ENCODE measurements around the gene ULK3. TPM values are rescaled to one million over a fixed set of nuclear protein-coding genes. Genes with fewer than 3 reads are reported as not detected.

The ULK3 gene
- total RNA-seq, 1 experiment from 2014 or later: 48.4 TPM

- ATAC-seq: peak; percentile 39; the same call in 1 of the 2 replicates
- intact Hi-C loops (cut with micrococcal nuclease): no loop called here
- no peaks in the 10 kb centered on the region for H3K9me2 ChIP-seq (ENCODE audit: insufficient read depth)
- no TSS peak for BruUV-seq (replicated peaks)
- ChIA-PET POLR2A (interaction anchor here (0.6 kb wide), 1 partner anchor 948 kb away, joined by 4 read pairs; no protein-coding TSS in a partner anchor), RAD21 (ENCODE audit: low non-redundant PET in 1 of 2, low total read pairs in 2 of 2, uncharacterized antibody in 2 of 2, unreplicated experiment in 2 of 2) (interaction anchor here in 1 of 2 experiments (0.5 kb wide), 1 partner anchor 73 kb away, joined by 3 read pairs; no protein-coding TSS in a partner anchor), CTCF (interaction anchor here (1.1 to 1.3 kb wide), 3 partner anchors 9 to 39 kb away, joined by 3 read pairs; no protein-coding TSS in a partner anchor)
- H3K27me3 ChIP-seq (ENCODE audit: insufficient read depth, low read length): no peaks in the 10 kb centered on the region
- H3K36me3 ChIP-seq (ENCODE audit: control insufficient read depth in 1 of 2, insufficient read depth in 2 of 2, low read length in 2 of 2): peaks cover 6 to 9% of the 10 kb centered on the region in 2 experiments; a peak in 2 of 4 replicates
- no peak for TF ChIP-seq CBX3 (IDR thresholded peaks at IDR 0.05; ENCODE audit: low read depth)
- peaks cover 7 to 20% of the 10 kb centered on the region in 2 experiments; a peak in 3 of 4 replicates for H3K4me1 ChIP-seq (ENCODE audit: control insufficient read depth in 1 of 2, insufficient read depth in 2 of 2, low read length in 2 of 2)
- H3K4me3 ChIP-seq (replicated peaks in 1 of 2; ENCODE audit: low read depth in 1 of 2, low read length in 2 of 2): no peak overlapping the region
- DNase-seq (ENCODE audit: low read depth, low spot score): no peak
- no peaks in the 10 kb centered on the region for H3K9me3 ChIP-seq (ENCODE audit: control insufficient read depth in 1 of 2, insufficient read depth in 1 of 2, low read depth in 1 of 2, low read length in 2 of 2)
- no peak overlapping the region for H2AFZ ChIP-seq (ENCODE audit: low read depth, low read length, poor library complexity, severe bottlenecking)
- H4K20me1 ChIP-seq (ENCODE audit: insufficient read depth): no peaks in the 10 kb centered on the region
- H3K9ac ChIP-seq (ENCODE audit: low read length): no peak overlapping the region
- no peak overlapping the region for H3K27ac ChIP-seq (ENCODE audit: low read depth, low read length)
- no peaks in the 10 kb centered on the region for H3K79me2 ChIP-seq (ENCODE audit: insufficient read depth, low read length)
- peak overlapping the region; percentile 35; the same call in 1 of the 2 replicates for H3K4me2 ChIP-seq (ENCODE audit: low read length)
These were observed 34.7 kb downstream of the ULK3 start for GRCh38 chr15:74808078-74808839.

- no peak overlapping the region for H2AFZ ChIP-seq (ENCODE audit: low read depth, low read length, poor library complexity, severe bottlenecking)
- DNase-seq (ENCODE audit: low read depth, low spot score): no peak
- ChIA-PET CTCF (interaction anchor here (1.2 to 1.3 kb wide), 2 partner anchors 8 to 38 kb away, joined by 3 read pairs; no protein-coding TSS in a partner anchor), POLR2A (no interaction called here), RAD21 (ENCODE audit: low non-redundant PET in 1 of 2, low total read pairs in 2 of 2, uncharacterized antibody in 2 of 2, unreplicated experiment in 2 of 2) (no interaction called here)
- peaks cover 7 to 20% of the 10 kb centered on the region in 2 experiments; a peak in 3 of 4 replicates for H3K4me1 ChIP-seq (ENCODE audit: control insufficient read depth in 1 of 2, insufficient read depth in 2 of 2, low read length in 2 of 2)
- no peaks in the 10 kb centered on the region for H4K20me1 ChIP-seq (ENCODE audit: insufficient read depth)
- H3K9me3 ChIP-seq (ENCODE audit: control insufficient read depth in 1 of 2, insufficient read depth in 1 of 2, low read depth in 1 of 2, low read length in 2 of 2): no peaks in the 10 kb centered on the region
- H3K27me3 ChIP-seq (ENCODE audit: insufficient read depth, low read length): no peaks in the 10 kb centered on the region
- intact Hi-C loops (cut with micrococcal nuclease): no loop called here
- H3K9ac ChIP-seq (ENCODE audit: low read length): no peak overlapping the region
- H3K79me2 ChIP-seq (ENCODE audit: insufficient read depth, low read length): no peaks in the 10 kb centered on the region
- H3K36me3 ChIP-seq (ENCODE audit: control insufficient read depth in 1 of 2, insufficient read depth in 2 of 2, low read length in 2 of 2): peaks cover 7 to 9% of the 10 kb centered on the region in 2 experiments; a peak in 3 of 4 replicates
- no peak for ATAC-seq
- H3K9me2 ChIP-seq (ENCODE audit: insufficient read depth): no peaks in the 10 kb centered on the region
- H3K27ac ChIP-seq (ENCODE audit: low read depth, low read length): no peak overlapping the region
- BruUV-seq (replicated peaks): no TSS peak
- no peak overlapping the region for H3K4me2 ChIP-seq (ENCODE audit: low read length)
- H3K4me3 ChIP-seq (replicated peaks in 1 of 2; ENCODE audit: low read depth in 1 of 2, low read length in 2 of 2): no peak overlapping the region
- TF ChIP-seq REST (IDR thresholded peaks at IDR 0.05; ENCODE audit: low read depth) (no peak), POLR2AphosphoS5 (IDR thresholded peaks at IDR 0.05; ENCODE audit: low read depth, low read length) (no peak), FOSL1 (IDR thresholded peaks at IDR 0.05; ENCODE audit: low read depth) (no peak), SP1 (IDR thresholded peaks at IDR 0.05; ENCODE audit: low read depth) (no peak), ELF1 (IDR thresholded peaks at IDR 0.05; ENCODE audit: borderline replicate concordance, low read depth) (no peak), YY1 (IDR thresholded peaks at IDR 0.05; ENCODE audit: extremely low read depth, insufficient replicate concordance, low read depth, low read length) (no peak), RAD21 (IDR thresholded peaks at IDR 0.05; ENCODE audit: low read depth) (no peak), ATF3 (IDR thresholded peaks at IDR 0.05) (no peak), EZH2phosphoT487 (IDR thresholded peaks at IDR 0.05; ENCODE audit: borderline replicate concordance) (no peak), SRF (IDR thresholded peaks at IDR 0.05; ENCODE audit: low read depth) (no peak), POLR2A (IDR thresholded peaks at IDR 0.05; ENCODE audit: borderline replicate concordance, extremely low read depth, insufficient read depth, insufficient read length) (no peak), JUND (IDR thresholded peaks at IDR 0.05) (no peak), SIN3A (IDR thresholded peaks at IDR 0.05; ENCODE audit: low read depth) (no peak), CBX3 (IDR thresholded peaks at IDR 0.05; ENCODE audit: low read depth) (no peak), ZFX (IDR thresholded peaks at IDR 0.05) (no peak), MAX (IDR thresholded peaks at IDR 0.05) (no peak)
These were observed 35.7 kb downstream of the ULK3 start for GRCh38 chr15:74807282-74807681.
